ENCODE results near the gene AMOTL2. TPM values are rescaled to one million over a fixed set of nuclear protein-coding genes. Genes with fewer than 3 reads are reported as not detected.

Gene AMOTL2
- total RNA-seq (10 to 100 TPM; 54.7 to 82.9 TPM), polyA plus RNA-seq (ENCODE audit: insufficient read length in 2 of 2) (10 to 100 TPM; 64.7 to 82.0 TPM)
- long read RNA-seq, donor 1, full-length matches to known transcripts: 9 of 15 reads
- long read RNA-seq, donor 1, partial matches to known transcripts: 6 of 15 reads
- long read RNA-seq, donor 1, other reads (novel, unspliced or antisense): 0 of 15 reads
- long read RNA-seq, donor 2, partial matches to known transcripts: 13 of 15 reads
- long read RNA-seq, donor 2, other reads (novel, unspliced or antisense): 0 of 15 reads
- long read RNA-seq, donor 3, partial matches to known transcripts: 23 of 23 reads
- long read RNA-seq, donor 3, other reads (novel, unspliced or antisense): 0 of 23 reads
- long read RNA-seq, donor 4, full-length matches to known transcripts: 5 of 23 reads
- long read RNA-seq, donor 4, partial matches to known transcripts: 18 of 23 reads
- long read RNA-seq, donor 4, other reads (novel, unspliced or antisense): 0 of 23 reads

- Histone ChIP-seq H3K9me3 (ENCODE audit: control insufficient read depth, insufficient read depth, low read length) (no peaks in the 10 kb centered on the region), H3K27ac (ENCODE audit: low read depth, low read length) (peak within 1 kb of the TSS; percentile 99), H3K4me1 (ENCODE audit: control insufficient read depth, insufficient read depth, low read length) (peaks cover 53% of the 10 kb centered on the region), H3K4me3 (ENCODE audit: low read depth, low read length) (peak within 1 kb of the TSS; percentile 84), H3K36me3 (ENCODE audit: control insufficient read depth, insufficient read depth, low read length) (peaks cover 21% of the 10 kb centered on the region), H3K27me3 (ENCODE audit: control insufficient read depth, insufficient read depth, low read length) (no peaks in the 10 kb centered on the region)
- under 1% methylated on average over 77 of the region's 78 CpGs for WGBS (ENCODE audit: insufficient coverage)
- peak in 4 of 6 donors; percentile 63 to 95 (median 87) for DNase-seq (ENCODE audit: low read depth in 4 of 6, low spot score in 6 of 6)
Observed at GRCh38 chr3:134374105-134374790, at the start of gene AMOTL2. AMOTL2 (minus strand) TSS chr3:134374447; CDS start chr3:134371433, 3,014 bp downstream.

- Histone ChIP-seq H3K9me3 (ENCODE audit: control insufficient read depth, insufficient read depth, low read length) (no peaks in the 10 kb centered on the region), H3K4me1 (ENCODE audit: control insufficient read depth, insufficient read depth, low read length) (peaks cover 9% of the 10 kb centered on the region), H3K36me3 (ENCODE audit: control insufficient read depth, insufficient read depth, low read length) (no peaks in the 10 kb centered on the region), H3K4me3 (ENCODE audit: low read depth, low read length) (no peak overlapping the region), H3K27ac (ENCODE audit: low read depth, low read length) (no peak overlapping the region), H3K27me3 (ENCODE audit: control insufficient read depth, insufficient read depth, low read length) (no peaks in the 10 kb centered on the region)
- 65% methylated on average over 2 of the region's 2 CpGs for WGBS (ENCODE audit: insufficient coverage)
- DNase-seq (ENCODE audit: low read depth in 4 of 6, low spot score in 6 of 6): peak in 1 of 6 donors; percentile 59
Observed at GRCh38 chr3:134423153-134423552, 48.9 kb upstream of the AMOTL2 start.

- Histone ChIP-seq H3K36me3 (ENCODE audit: control insufficient read depth, insufficient read depth, low read length) (no peaks in the 10 kb centered on the region), H3K4me3 (ENCODE audit: low read depth, low read length) (no peak overlapping the region), H3K4me1 (ENCODE audit: control insufficient read depth, insufficient read depth, low read length) (peaks cover 5% of the 10 kb centered on the region), H3K9me3 (ENCODE audit: control insufficient read depth, insufficient read depth, low read length) (no peaks in the 10 kb centered on the region), H3K27ac (ENCODE audit: low read depth, low read length) (no peak overlapping the region), H3K27me3 (ENCODE audit: control insufficient read depth, insufficient read depth, low read length) (no peaks in the 10 kb centered on the region)
- WGBS (ENCODE audit: insufficient coverage): no CpG with 5 or more reads among the region's 5 CpGs
- DNase-seq (ENCODE audit: low read depth in 4 of 6, low spot score in 6 of 6): no peak
Observed at GRCh38 chr3:134419960-134420321, 45.7 kb upstream of the AMOTL2 start.

- 73% methylated on average over 3 of the region's 5 CpGs for WGBS (ENCODE audit: insufficient coverage)
- H3K9me3 ChIP-seq (ENCODE audit: control insufficient read depth, insufficient read depth, low read length): no peaks in the 10 kb centered on the region
- H3K27me3 ChIP-seq (ENCODE audit: control insufficient read depth, insufficient read depth, low read length): no peaks in the 10 kb centered on the region
- no peak for DNase-seq (ENCODE audit: low read depth in 4 of 6, low spot score in 6 of 6)
- no peaks in the 10 kb centered on the region for H3K36me3 ChIP-seq (ENCODE audit: control insufficient read depth, insufficient read depth, low read length)
- no peak overlapping the region for H3K27ac ChIP-seq (ENCODE audit: low read depth, low read length)
- peaks cover 5% of the 10 kb centered on the region for H3K4me1 ChIP-seq (ENCODE audit: control insufficient read depth, insufficient read depth, low read length)
- no peak overlapping the region for H3K4me3 ChIP-seq (ENCODE audit: low read depth, low read length)
Observed at GRCh38 chr3:134419214-134419959, 45.1 kb upstream of the AMOTL2 start.

- no CpG with 5 or more reads among the region's 1 CpG for whole genome bisulfite sequencing (ENCODE audit: insufficient coverage)
- no peak overlapping the region for H3K27ac ChIP-seq (ENCODE audit: low read depth, low read length)
Observed at GRCh38 chr3:134409041-134409440, 34.8 kb upstream of the AMOTL2 start.

GRCh38 chr3:134407239-134407625 lies 33.0 kb upstream of the AMOTL2 start:
- 47% methylated on average over 4 of the region's 6 CpGs for WGBS (ENCODE audit: insufficient coverage)
- H3K27ac ChIP-seq (ENCODE audit: low read depth, low read length): peak overlapping the region; percentile 74
- H3K4me3 ChIP-seq (ENCODE audit: low read depth, low read length): peak overlapping the region; percentile 22
- H3K9me3 ChIP-seq (ENCODE audit: control insufficient read depth, insufficient read depth, low read length): no peaks in the 10 kb centered on the region
- H3K36me3 ChIP-seq (ENCODE audit: control insufficient read depth, insufficient read depth, low read length): no peaks in the 10 kb centered on the region
- H3K27me3 ChIP-seq (ENCODE audit: control insufficient read depth, insufficient read depth, low read length): peaks cover 4% of the 10 kb centered on the region
- peaks cover 19% of the 10 kb centered on the region for H3K4me1 ChIP-seq (ENCODE audit: control insufficient read depth, insufficient read depth, low read length)
- no peak for DNase-seq (ENCODE audit: low read depth in 4 of 6, low spot score in 6 of 6)

More at GRCh38 chr3:134409041-134409440, 34.8 kb upstream of the AMOTL2 start:
- no peak for DNase-seq (ENCODE audit: low read depth in 4 of 6, low spot score in 6 of 6)
- H3K27me3 ChIP-seq (ENCODE audit: control insufficient read depth, insufficient read depth, low read length): peaks cover 4% of the 10 kb centered on the region
- no peaks in the 10 kb centered on the region for H3K9me3 ChIP-seq (ENCODE audit: control insufficient read depth, insufficient read depth, low read length)
- no peaks in the 10 kb centered on the region for H3K36me3 ChIP-seq (ENCODE audit: control insufficient read depth, insufficient read depth, low read length)
- H3K4me1 ChIP-seq (ENCODE audit: control insufficient read depth, insufficient read depth, low read length): peaks cover 19% of the 10 kb centered on the region
- no peak overlapping the region for H3K4me3 ChIP-seq (ENCODE audit: low read depth, low read length)

GRCh38 chr3:134406331-134407238 lies 32.3 kb upstream of the AMOTL2 start:
- peaks cover 19% of the 10 kb centered on the region for H3K4me1 ChIP-seq (ENCODE audit: control insufficient read depth, insufficient read depth, low read length)
- peaks cover 4% of the 10 kb centered on the region for H3K27me3 ChIP-seq (ENCODE audit: control insufficient read depth, insufficient read depth, low read length)
- 2% methylated on average over 64 of the region's 64 CpGs for WGBS (ENCODE audit: insufficient coverage)
- peak overlapping the region; percentile 40 for H3K4me3 ChIP-seq (ENCODE audit: low read depth, low read length)
- peak; percentile 36 to 94 (median 70) for DNase-seq (ENCODE audit: low read depth in 4 of 6, low spot score in 6 of 6)
- peak overlapping the region; percentile 82 for H3K27ac ChIP-seq (ENCODE audit: low read depth, low read length)
- H3K36me3 ChIP-seq (ENCODE audit: control insufficient read depth, insufficient read depth, low read length): no peaks in the 10 kb centered on the region
- no peaks in the 10 kb centered on the region for H3K9me3 ChIP-seq (ENCODE audit: control insufficient read depth, insufficient read depth, low read length)

GRCh38 chr3:134404366-134404885 lies 30.2 kb upstream of the AMOTL2 start:
- Histone ChIP-seq H3K4me3 (ENCODE audit: low read depth, low read length) (no peak overlapping the region), H3K27me3 (ENCODE audit: control insufficient read depth, insufficient read depth, low read length) (peaks cover 4% of the 10 kb centered on the region), H3K36me3 (ENCODE audit: control insufficient read depth, insufficient read depth, low read length) (no peaks in the 10 kb centered on the region), H3K9me3 (ENCODE audit: control insufficient read depth, insufficient read depth, low read length) (no peaks in the 10 kb centered on the region), H3K4me1 (ENCODE audit: control insufficient read depth, insufficient read depth, low read length) (peaks cover 19% of the 10 kb centered on the region), H3K27ac (ENCODE audit: low read depth, low read length) (no peak overlapping the region)
- 95% methylated on average over 3 of the region's 4 CpGs for WGBS (ENCODE audit: insufficient coverage)
- no peak for DNase-seq (ENCODE audit: low read depth in 4 of 6, low spot score in 6 of 6)

All from spinal cord (tissue), 10 donors.